ENCODE results near the gene UQCRQ.

GRCh38 chr5:132886064-132886823, 19.8 kb downstream of the UQCRQ start:
- TF ChIP-seq CTCF (IDR thresholded peaks at IDR 0.05; ENCODE audit: extremely low read depth in 1 of 2, insufficient read depth in 1 of 2, low read depth in 1 of 2, low read length in 2 of 2), result no peak
- no peak for TF ChIP-seq POLR2A (IDR thresholded peaks at IDR 0.05; ENCODE audit: low read depth, low read length)
- TF ChIP-seq POLR2AphosphoS5 (IDR thresholded peaks at IDR 0.05; ENCODE audit: insufficient read depth, low read depth, low read length), result no peak
- TF ChIP-seq EZH2 (IDR thresholded peaks at IDR 0.05; ENCODE audit: borderline replicate concordance, low read depth, low read length, severe bottlenecking), result no peak
- TF ChIP-seq FOS (IDR thresholded peaks at IDR 0.05; ENCODE audit: borderline replicate concordance, insufficient read depth, low read length), result no peak
